ENCODE results near the gene PSTPIP2. TPM values are rescaled to one million over a fixed set of nuclear protein-coding genes. Genes with fewer than 3 reads are reported as not detected.

PSTPIP2 gene
- total and polyA plus RNA-seq, 2 of the 4 experiments (the other 2 are of a cell fraction): 10.4 to 12.4 TPM

GRCh38 chr18:46072376-46072867 is 362 bp upstream of the PSTPIP2 start:
- Histone ChIP-seq H3K14ac (replicated peaks; ENCODE audit: low read depth, low read length) (0 out of 2 replicates have a peak overlapping the region, but pooled peaks have one; percentile 2), H2AK9ac (replicated peaks; ENCODE audit: low read depth, low read length, poor library complexity) (peak overlapping the region; percentile 92), H2BK15ac (ENCODE audit: low read depth, low read length) (no peak overlapping the region), H3K23ac (ENCODE audit: low read depth, low read length) (no peak overlapping the region), H3K79me1 (ENCODE audit: low read depth in 1 of 2, low read length in 2 of 2) (peaks cover 10 to 42% of the 10 kb centered on the region in 2 experiments; a peak in 3 of 4 replicates), H3K27me3 (ENCODE audit: control insufficient read depth, insufficient read depth, low read length) (no peaks in the 10 kb centered on the region), H3K9me3 (ENCODE audit: control insufficient read depth, insufficient read depth, low read length) (no peaks in the 10 kb centered on the region), H3K4me3 (ENCODE audit: insufficient read depth, low read depth, low read length) (peak overlapping the region; percentile 79), H4K8ac (ENCODE audit: low read depth in 2 of 2, low read length in 2 of 2) (peak overlapping the region in 1 of 2 experiments; percentile 13; a peak in 1 of 4 replicates), H3K4ac (ENCODE audit: low read depth, low read length) (no peak overlapping the region), H4K91ac (ENCODE audit: insufficient read depth, low read depth, low read length) (no peak overlapping the region), H3K9me1 (ENCODE audit: insufficient read depth, low read length) (peaks cover 6% of the 10 kb centered on the region), H3K4me1 (ENCODE audit: control insufficient read depth, insufficient read depth, low read length) (peaks cover 18% of the 10 kb centered on the region), H2AFZ (replicated peaks; ENCODE audit: low read length, poor library complexity) (peak overlapping the region; percentile 95), H4K20me1 (ENCODE audit: insufficient read depth, low read length) (no peaks in the 10 kb centered on the region; the same call in 1 of the 2 replicates), H2BK120ac (ENCODE audit: low read depth, low read length) (no peak overlapping the region), H3K27ac (ENCODE audit: insufficient read depth, low read length) (no peak overlapping the region; the same call in 1 of the 2 replicates), H3K9ac (ENCODE audit: low read depth, low read length) (peak overlapping the region; percentile 39), H4K5ac (ENCODE audit: low read depth, low read length) (no peak overlapping the region), H2AK5ac (ENCODE audit: low read depth, low read length) (no peak overlapping the region), H2BK20ac (ENCODE audit: low read depth, low read length) (no peak overlapping the region), H2BK5ac (ENCODE audit: low read depth, low read length, poor library complexity, severe bottlenecking) (no peak overlapping the region), H3K18ac (ENCODE audit: low read depth, low read length) (0 out of 2 replicates have a peak overlapping the region, but pooled peaks have one; percentile 4), H3K36me3 (ENCODE audit: control insufficient read depth, insufficient read depth, low read length) (no peaks in the 10 kb centered on the region), H3K56ac (ENCODE audit: extremely low read depth, insufficient read depth, low read length) (no peak overlapping the region), H3K4me2 (ENCODE audit: low read depth, low read length) (peak overlapping the region; percentile 89)
- DNase-seq (no peak), ATAC-seq (ENCODE audit: low read depth) (peak; percentile 1)
- POLR2A ChIA-PET (ENCODE audit: unreplicated experiment): no interaction called here
- WGBS, 2 experiments (ENCODE audit: extremely low coverage in 2 of 2, insufficient read length in 1 of 2): 1% methylated on average over 15 of the region's 25 CpGs; no CpG with 5 or more reads in 1 of the 2 experiments
- CTCF ChIA-PET: interaction anchor here (0.9 kb wide), 1 partner anchor 405 kb away, joined by 3 read pairs; no protein-coding TSS in a partner anchor
- BruUV-seq (replicated peaks): no TSS peak
- TF ChIP-seq BHLHE40 (IDR thresholded peaks at IDR 0.05; ENCODE audit: low read depth, low read length) (no peak), MXI1 (IDR thresholded peaks at IDR 0.05; ENCODE audit: borderline replicate concordance, low read depth, low read length) (no peak), RFX5 (IDR thresholded peaks at IDR 0.05; ENCODE audit: low read depth, low read length) (no peak), CTCF (conservative IDR thresholded peaks at IDR 0.05; ENCODE audit: low read depth, low read length) (no peak), USF2 (IDR thresholded peaks at IDR 0.05; ENCODE audit: low read depth, low read length) (no peak), POLR2A (IDR thresholded peaks at IDR 0.05; ENCODE audit: low read depth, low read length) (no peak), CHD1 (IDR thresholded peaks at IDR 0.05; ENCODE audit: low read depth, low read length) (no peak), RAD21 (IDR thresholded peaks at IDR 0.05; ENCODE audit: low read length) (no peak), ELK1 (IDR thresholded peaks at IDR 0.05; ENCODE audit: borderline replicate concordance, low read depth, low read length) (no peak), FOS (IDR thresholded peaks at IDR 0.05; ENCODE audit: low read depth, low read length) (no peak), MAZ (IDR thresholded peaks at IDR 0.05; ENCODE audit: borderline replicate concordance, low read depth, low read length) (no peak), NFE2L2 (IDR thresholded peaks at IDR 0.05; ENCODE audit: low read depth, low read length) (no peak), RCOR1 (IDR thresholded peaks at IDR 0.05; ENCODE audit: insufficient replicate concordance, low read length) (no peak), MAFK (IDR thresholded peaks at IDR 0.05; ENCODE audit: low read depth, low read length) (no peak), CEBPB (IDR thresholded peaks at IDR 0.05; ENCODE audit: low read depth, low read length) (no peak), SMC3 (IDR thresholded peaks at IDR 0.05; ENCODE audit: low read depth, low read length) (no peak)
- dilution Hi-C loops (cut with HindIII; ENCODE audit: low sequenced_read_pairs, unreplicated experiment) (no loop called here), intact Hi-C loops (cut with micrococcal nuclease) (loop anchor here (2.0 to 5.0 kb wide), 2 partner anchors 98 to 145 kb away; no protein-coding TSS in a partner anchor), in situ Hi-C loops (cut with MboI; ENCODE audit: low sequenced_read_pairs) (loop anchor here (5.0 to 10.0 kb wide), 2 partner anchors 95 to 408 kb away; no protein-coding TSS in a partner anchor)

Data from IMR-90 (cell line).